22Rv1 (cell line): ENCODE data around the gene EEF2.

Experiments used
- H3K27ac ChIP-seq: fragments of 450-650 bp; 2 replicates; pipeline ENCODE4 v1.5.1; 2017
- ZFX ChIP-seq: fragments of 450-650 bp; IDR thresholded peaks from 2 replicates; pipeline ENCODE4 v1.6.1; 2017; ENCODE audit warnings: antibody characterized with exemption, borderline replicate concordance
- TF ChIP-seq, protein P1 (sequence below): fragments of 450-650 bp; IDR thresholded peaks from 2 replicates; pipeline ENCODE4 v1.5.1; 2017; ENCODE audit warnings: mild to moderate bottlenecking

The EEF2 gene

DNA sequence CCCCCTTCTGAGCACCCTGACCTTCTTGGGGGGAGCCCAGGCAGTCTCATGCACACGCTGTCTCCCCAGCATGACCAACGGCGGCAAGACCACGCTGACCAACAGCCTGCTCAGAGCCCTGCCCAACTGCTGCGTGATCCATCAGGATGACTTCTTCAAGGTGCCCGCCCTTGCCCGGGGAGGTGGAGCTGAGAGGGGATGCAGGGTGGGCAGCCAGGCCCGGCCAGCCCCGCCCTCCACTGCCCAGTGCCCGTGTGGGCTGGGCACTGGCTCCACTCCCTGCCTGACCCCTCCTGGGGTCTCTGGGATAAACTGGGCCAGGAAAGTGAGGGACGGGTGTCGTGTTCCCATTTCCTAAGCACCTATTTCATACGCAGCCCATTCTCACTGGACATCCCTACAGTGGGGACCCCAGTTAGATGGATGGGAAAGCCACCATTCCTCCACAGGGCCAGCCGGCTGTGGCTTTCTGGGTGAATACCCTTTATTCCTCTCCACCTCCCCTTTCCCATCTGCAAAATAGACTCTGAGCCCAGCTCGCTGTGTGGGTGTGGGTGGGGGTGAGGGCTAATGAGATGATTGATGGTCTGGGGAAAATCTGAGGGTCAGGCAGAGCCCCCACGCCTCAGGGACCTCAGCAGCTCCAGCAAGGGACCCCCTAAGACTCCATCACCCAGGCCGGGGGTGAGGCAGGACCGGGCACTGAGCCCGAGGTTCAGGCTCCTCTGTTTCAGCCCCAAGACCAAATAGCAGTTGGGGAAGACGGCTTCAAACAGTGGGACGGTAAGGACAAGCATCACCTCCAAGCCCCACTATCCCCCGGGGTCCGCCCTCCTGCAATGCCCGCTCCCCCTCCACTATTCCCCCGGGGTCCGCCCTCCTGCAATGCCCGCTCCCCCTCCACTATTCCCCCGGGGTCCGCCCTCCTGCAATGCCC, 48.5 kb downstream of the EEF2 start:
- no peak for TF ChIP-seq ZFX
- TF ChIP-seq, protein P1, sequence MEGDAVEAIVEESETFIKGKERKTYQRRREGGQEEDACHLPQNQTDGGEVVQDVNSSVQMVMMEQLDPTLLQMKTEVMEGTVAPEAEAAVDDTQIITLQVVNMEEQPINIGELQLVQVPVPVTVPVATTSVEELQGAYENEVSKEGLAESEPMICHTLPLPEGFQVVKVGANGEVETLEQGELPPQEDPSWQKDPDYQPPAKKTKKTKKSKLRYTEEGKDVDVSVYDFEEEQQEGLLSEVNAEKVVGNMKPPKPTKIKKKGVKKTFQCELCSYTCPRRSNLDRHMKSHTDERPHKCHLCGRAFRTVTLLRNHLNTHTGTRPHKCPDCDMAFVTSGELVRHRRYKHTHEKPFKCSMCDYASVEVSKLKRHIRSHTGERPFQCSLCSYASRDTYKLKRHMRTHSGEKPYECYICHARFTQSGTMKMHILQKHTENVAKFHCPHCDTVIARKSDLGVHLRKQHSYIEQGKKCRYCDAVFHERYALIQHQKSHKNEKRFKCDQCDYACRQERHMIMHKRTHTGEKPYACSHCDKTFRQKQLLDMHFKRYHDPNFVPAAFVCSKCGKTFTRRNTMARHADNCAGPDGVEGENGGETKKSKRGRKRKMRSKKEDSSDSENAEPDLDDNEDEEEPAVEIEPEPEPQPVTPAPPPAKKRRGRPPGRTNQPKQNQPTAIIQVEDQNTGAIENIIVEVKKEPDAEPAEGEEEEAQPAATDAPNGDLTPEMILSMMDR: no peak

DNA sequence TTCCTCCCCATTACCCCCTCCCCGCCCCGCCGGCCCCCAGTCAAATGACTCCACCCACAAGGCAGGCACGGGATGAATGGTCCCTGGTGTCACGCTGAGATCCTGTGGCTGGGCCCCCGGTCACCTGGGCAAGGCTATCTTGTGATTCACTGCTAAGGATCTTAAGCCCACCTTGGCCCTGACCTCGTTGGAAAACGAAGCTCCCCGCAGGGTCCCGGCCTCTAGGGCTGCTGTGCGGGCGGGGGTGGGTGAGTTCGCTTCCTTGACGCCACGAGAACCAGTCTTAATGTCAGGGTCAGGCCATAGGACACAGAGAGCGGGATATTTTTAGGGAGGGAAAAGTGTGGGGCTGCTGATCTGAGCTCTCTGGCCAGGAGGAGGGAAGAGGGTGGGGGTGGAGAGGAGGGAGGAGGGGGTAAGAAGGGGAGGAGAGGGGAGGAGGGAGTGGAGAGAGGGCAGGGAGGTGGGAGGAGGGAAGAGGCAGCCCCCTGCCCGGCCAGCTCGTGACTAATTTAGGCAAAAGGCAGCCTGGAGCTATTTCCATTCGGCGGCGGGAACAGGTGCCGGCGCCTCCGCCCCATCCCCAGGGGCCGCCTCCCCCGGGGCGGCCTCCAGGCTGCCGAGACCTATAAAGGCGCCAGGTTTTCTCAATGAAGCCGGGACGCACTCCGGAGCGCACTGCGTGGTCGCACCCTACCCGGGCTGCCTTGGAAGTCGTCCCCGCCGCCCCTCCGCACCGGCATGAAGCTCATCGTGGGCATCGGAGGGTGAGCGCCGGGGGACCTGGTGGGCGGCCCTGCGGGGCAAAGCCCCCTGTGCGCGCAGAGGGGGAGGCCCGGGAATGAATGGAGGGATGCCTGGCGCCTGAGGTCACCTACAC, 52.1 kb downstream of the EEF2 start, which contains the start of gene NMRK2:
Gene NMRK2, plus strand, starts transcription at position 139 of the 880 bp plus-strand sequence. Its CDS starts 603 bp downstream, at position 742.
- H3K27ac ChIP-seq: no peak within 1 kb of the TSS
- no peak for TF ChIP-seq ZFX
- TF ChIP-seq, protein P1: no peak

More for the DNA sequence above, 48.5 kb downstream of the EEF2 start:
- no peak overlapping the region for H3K27ac ChIP-seq

DNA sequence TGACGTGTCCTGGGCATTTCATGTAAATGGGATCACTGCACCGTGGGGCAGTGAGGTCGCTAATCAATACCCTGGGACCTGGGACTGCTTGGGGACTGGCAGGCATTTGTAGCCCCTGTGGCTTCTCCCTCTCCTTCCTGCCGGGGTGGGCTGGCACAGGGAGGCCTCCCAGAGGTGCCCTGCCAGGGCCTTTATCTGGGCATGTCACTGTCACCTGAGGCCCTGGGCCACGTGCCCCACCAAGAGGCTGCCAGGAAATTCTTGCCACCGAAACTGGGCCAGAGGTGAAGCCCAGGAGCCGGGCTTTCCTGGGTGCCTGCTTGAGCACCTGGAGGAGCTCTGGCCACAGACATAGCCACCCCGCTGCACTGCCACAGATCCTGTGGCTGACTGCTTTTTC, 54.2 kb downstream of the EEF2 start:
- no peak overlapping the region for H3K27ac ChIP-seq
- TF ChIP-seq, protein P1: no peak
- TF ChIP-seq ZFX: no peak
